HEK293 (cell line): ENCODE data around the gene HMG20A.

Experiments
- CTCF ChIP-seq: fragments of 450-650 bp; formaldehyde crosslinking; IDR thresholded peaks from 2 replicates; pipeline ENCODE4 v1.5.1; 2016; ENCODE audit warnings: missing biosample characterization, missing genetic modification characterization
- GLI4 ChIP-seq: fragments of 450-650 bp; formaldehyde crosslinking; IDR thresholded peaks from 2 replicates; pipeline ENCODE4 v1.5.1; 2016; ENCODE audit warnings: missing biosample characterization, missing genetic modification characterization
- HOXA7 ChIP-seq: sonication (generic); formaldehyde crosslinking; IDR thresholded peaks from 2 replicates; pipeline ENCODE4 v1.8.1; 2022; ENCODE audit warnings: missing genetic modification reagents, borderline replicate concordance
- MEIS1 ChIP-seq: sonication (generic); formaldehyde crosslinking; IDR thresholded peaks from 2 replicates; pipeline ENCODE4 v1.8.1; 2022; ENCODE audit warnings: missing genetic modification reagents, mild to moderate bottlenecking, borderline replicate concordance
- PBX3 ChIP-seq: sonication (generic); formaldehyde crosslinking; IDR thresholded peaks from 2 replicates; pipeline ENCODE4 v1.8.1; 2022; ENCODE audit warnings: mild to moderate bottlenecking, moderate library complexity, missing genetic modification reagents
- REST ChIP-seq: fragments of 450-650 bp; formaldehyde crosslinking; IDR thresholded peaks from 2 replicates; pipeline ENCODE4 v1.5.1; 2016; ENCODE audit warnings: missing biosample characterization, missing genetic modification characterization
- ZEB2 ChIP-seq: fragments of 450-650 bp; formaldehyde crosslinking; IDR thresholded peaks from 2 replicates; pipeline ENCODE4 v1.5.1; 2016; ENCODE audit warnings: missing biosample characterization, missing genetic modification characterization
- ZFP3 ChIP-seq: fragments of 450-650 bp; formaldehyde crosslinking; IDR thresholded peaks from 2 replicates; pipeline ENCODE4 v1.5.1; 2016; ENCODE audit warnings: low read depth, missing biosample characterization, missing genetic modification characterization
- ZNF274 ChIP-seq, 2 experiments: fragments of 200-500 bp in 1 of 2; fragments of 450-650 bp in 1 of 2; sonication (Bioruptor generic) in 1 of 2; formaldehyde crosslinking in 1 of 2; IDR thresholded peaks; 2 replicates each; pipeline versions ENCODE4 v1.5.1 to v1.6.1; 2014 to 2016; ENCODE audit warnings: borderline replicate concordance in 1 of 2, inconsistent platforms in 1 of 2, low read length in 1 of 2, missing biosample characterization in 1 of 2, missing genetic modification characterization in 1 of 2
- ZNF302 ChIP-seq: fragments of 450-650 bp; formaldehyde crosslinking; IDR thresholded peaks from 2 replicates; pipeline ENCODE4 v1.5.1; 2016; ENCODE audit warnings: missing biosample characterization, missing genetic modification characterization, low read depth
- ZNF501 ChIP-seq: fragments of 450-650 bp; formaldehyde crosslinking; IDR thresholded peaks from 2 replicates; pipeline ENCODE4 v1.5.1; 2016; ENCODE audit warnings: missing biosample characterization, missing genetic modification characterization
- ZNF549 ChIP-seq: fragments of 450-650 bp; IDR thresholded peaks from 2 replicates; pipeline ENCODE4 v1.5.1; 2018; ENCODE audit warnings: missing biosample characterization, missing genetic modification characterization, mild to moderate bottlenecking, inconsistent platforms, moderate library complexity
- ZNF623 ChIP-seq: fragments of 450-650 bp; formaldehyde crosslinking; IDR thresholded peaks from 2 replicates; pipeline ENCODE4 v1.5.1; 2016; ENCODE audit warnings: missing biosample characterization, missing genetic modification characterization
- ZSCAN23 ChIP-seq: fragments of 450-650 bp; formaldehyde crosslinking; IDR thresholded peaks from 2 replicates; pipeline ENCODE4 v1.5.1; 2016; ENCODE audit warnings: missing biosample characterization, missing genetic modification characterization

GRCh38 chr15:77470235-77470634, 49.5 kb downstream of the HMG20A start:
- TF ChIP-seq ZNF549 (tag by site-specific recombination) (no peak), ZNF302 (no peak), CTCF (tag by site-specific recombination) (no peak), MEIS1 (no peak), ZNF274 (IDR thresholded peaks at IDR 0.05; ENCODE audit: low read length) (no peak), ZNF274 (tag by site-specific recombination; IDR thresholded peaks at IDR 0.05; ENCODE audit: borderline replicate concordance) (no peak), ZNF501 (no peak), ZFP3 (tag by site-specific recombination) (no peak), PBX3 (CRISPR knock-in tag) (no peak), ZEB2 (tag by site-specific recombination) (0 out of 2 replicates have a peak, but pooled peaks have one; percentile 69), GLI4 (no peak), ZSCAN23 (tag by site-specific recombination) (no peak), HOXA7 (CRISPR knock-in tag) (no peak), ZNF623 (tag by site-specific recombination) (no peak), REST (tag by site-specific recombination) (no peak)
